Endothelial cell of umbilical vein (primary cell): ENCODE data around the gene GIMAP1.

ENCODE experiments used
- EZH2 ChIP-seq: IDR thresholded peaks from 2 replicates; pipeline ENCODE4 v1.6.1; 2012; ENCODE audit warnings: borderline replicate concordance, low read depth, mild to moderate bottlenecking, moderate library complexity, low read length, inconsistent platforms; ENCODE audit not compliant: severe bottlenecking
- GATA2 ChIP-seq: IDR thresholded peaks from 2 replicates; pipeline ENCODE4 v1.7.0; 2011; ENCODE audit warnings: low read depth, mild to moderate bottlenecking, moderate library complexity, mixed read lengths, low read length; ENCODE audit not compliant: insufficient read length, insufficient read depth
- JUN ChIP-seq: IDR thresholded peaks from 2 replicates; pipeline ENCODE4 v1.6.1; 2011; ENCODE audit warnings: borderline replicate concordance, low read depth; ENCODE audit not compliant: insufficient read length, insufficient read depth
- MYC ChIP-seq: IDR thresholded peaks from one replicate; pipeline ENCODE4 v1.6.1; 2011; ENCODE audit warnings: mild to moderate bottlenecking, low read depth, low read length
- POLR2A ChIP-seq: IDR thresholded peaks from 2 replicates; pipeline ENCODE4 v1.6.1; 2012; ENCODE audit warnings: low read depth, mild to moderate bottlenecking, control low read depth, low read length
- POLR2AphosphoS5 ChIP-seq: IDR thresholded peaks from 2 replicates; pipeline ENCODE4 v1.6.1; 2012; ENCODE audit warnings: low read depth, mild to moderate bottlenecking, control low read depth, low read length, moderate library complexity; ENCODE audit not compliant: insufficient read depth
- TF ChIP-seq, protein P1 (sequence below), 2 donors: IDR thresholded peaks; 1 replicate in 1 of 2; 2 replicates in 1 of 2; pipeline ENCODE4 v1.5.1; 2011; ENCODE audit warnings: low read length in 2 of 2, mild to moderate bottlenecking in 2 of 2, moderate library complexity in 2 of 2, control low read depth in 1 of 2, inconsistent platforms in 1 of 2, low read depth in 1 of 2; ENCODE audit not compliant: insufficient read depth in 1 of 2; ENCODE audit errors: extremely low read depth in 1 of 2
- TF ChIP-seq, protein P2 (sequence below): IDR thresholded peaks from 2 replicates; pipeline ENCODE4 v1.6.1; 2011; ENCODE audit not compliant: insufficient read depth, insufficient read length

DNA sequence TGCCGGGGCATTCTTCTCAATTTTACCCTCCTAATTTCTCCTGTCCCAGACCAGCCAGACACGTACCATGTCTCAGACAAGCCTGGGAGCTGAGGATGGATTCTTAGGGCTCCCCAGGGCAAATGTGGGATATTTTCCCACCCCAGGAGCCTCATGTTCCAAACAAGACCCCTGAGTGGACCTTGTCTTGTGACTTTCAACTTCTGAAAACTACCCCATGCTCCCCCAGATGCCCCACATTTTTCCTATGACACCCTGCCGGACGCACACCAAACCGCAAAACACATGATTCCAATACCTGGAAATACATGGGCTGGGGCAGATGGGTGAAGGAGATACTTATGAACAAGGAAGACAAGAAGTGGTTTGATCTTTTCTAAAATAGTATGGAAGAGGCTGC is 21.7 kb downstream of the GIMAP1 start:
- TF ChIP-seq, protein P1, sequence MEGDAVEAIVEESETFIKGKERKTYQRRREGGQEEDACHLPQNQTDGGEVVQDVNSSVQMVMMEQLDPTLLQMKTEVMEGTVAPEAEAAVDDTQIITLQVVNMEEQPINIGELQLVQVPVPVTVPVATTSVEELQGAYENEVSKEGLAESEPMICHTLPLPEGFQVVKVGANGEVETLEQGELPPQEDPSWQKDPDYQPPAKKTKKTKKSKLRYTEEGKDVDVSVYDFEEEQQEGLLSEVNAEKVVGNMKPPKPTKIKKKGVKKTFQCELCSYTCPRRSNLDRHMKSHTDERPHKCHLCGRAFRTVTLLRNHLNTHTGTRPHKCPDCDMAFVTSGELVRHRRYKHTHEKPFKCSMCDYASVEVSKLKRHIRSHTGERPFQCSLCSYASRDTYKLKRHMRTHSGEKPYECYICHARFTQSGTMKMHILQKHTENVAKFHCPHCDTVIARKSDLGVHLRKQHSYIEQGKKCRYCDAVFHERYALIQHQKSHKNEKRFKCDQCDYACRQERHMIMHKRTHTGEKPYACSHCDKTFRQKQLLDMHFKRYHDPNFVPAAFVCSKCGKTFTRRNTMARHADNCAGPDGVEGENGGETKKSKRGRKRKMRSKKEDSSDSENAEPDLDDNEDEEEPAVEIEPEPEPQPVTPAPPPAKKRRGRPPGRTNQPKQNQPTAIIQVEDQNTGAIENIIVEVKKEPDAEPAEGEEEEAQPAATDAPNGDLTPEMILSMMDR (IDR thresholded peaks at IDR 0.05; ENCODE audit: extremely low read depth in 1 of 2, insufficient read depth in 1 of 2, low read depth in 1 of 2, low read length in 2 of 2), result no peak
- TF ChIP-seq POLR2AphosphoS5, result no peak
- TF ChIP-seq POLR2A, result no peak
- TF ChIP-seq EZH2, result no peak
- TF ChIP-seq, protein P2, sequence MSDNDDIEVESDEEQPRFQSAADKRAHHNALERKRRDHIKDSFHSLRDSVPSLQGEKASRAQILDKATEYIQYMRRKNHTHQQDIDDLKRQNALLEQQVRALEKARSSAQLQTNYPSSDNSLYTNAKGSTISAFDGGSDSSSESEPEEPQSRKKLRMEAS, result no peak
- TF ChIP-seq JUN, result no peak
- TF ChIP-seq MYC, result no peak
- TF ChIP-seq GATA2, result no peak
